Measurements from ENCODE around the gene TAF4.

TAF4 gene

GRCh38 chr20:61940976-61941720, 124.5 kb downstream of the TAF4 start:
- H3K27ac Mint-ChIP-seq: no peak overlapping the region
- H3K9me3 Mint-ChIP-seq: no peaks in the 10 kb centered on the region
- no peaks in the 10 kb centered on the region for H3K36me3 Mint-ChIP-seq (ENCODE audit: insufficient read depth)
- H3K4me1 Mint-ChIP-seq (ENCODE audit: low read depth in 2 of 2): peaks cover 0 to 2% of the 10 kb centered on the region in 2 donors
- DNase-seq (no peak), ATAC-seq (replicated peaks) (no peak)
- H3K4me3 Mint-ChIP-seq: no peak overlapping the region
- peaks cover 7 to 27% of the 10 kb centered on the region in 2 donors for H3K27me3 Mint-ChIP-seq

- Mint-ChIP-seq H3K27me3 (peaks cover 7 to 29% of the 10 kb centered on the region in 2 donors), H3K4me3 (no peak overlapping the region), H3K9me3 (no peaks in the 10 kb centered on the region), H3K4me1 (ENCODE audit: low read depth in 2 of 2) (peaks cover 0 to 2% of the 10 kb centered on the region in 2 donors), H3K27ac (no peak overlapping the region), H3K36me3 (ENCODE audit: insufficient read depth) (no peaks in the 10 kb centered on the region)
- no peak for DNase-seq
- no peak for ATAC-seq (replicated peaks)
Observed at GRCh38 chr20:61940491-61940890, 125.2 kb downstream of the TAF4 start.

DNA sequence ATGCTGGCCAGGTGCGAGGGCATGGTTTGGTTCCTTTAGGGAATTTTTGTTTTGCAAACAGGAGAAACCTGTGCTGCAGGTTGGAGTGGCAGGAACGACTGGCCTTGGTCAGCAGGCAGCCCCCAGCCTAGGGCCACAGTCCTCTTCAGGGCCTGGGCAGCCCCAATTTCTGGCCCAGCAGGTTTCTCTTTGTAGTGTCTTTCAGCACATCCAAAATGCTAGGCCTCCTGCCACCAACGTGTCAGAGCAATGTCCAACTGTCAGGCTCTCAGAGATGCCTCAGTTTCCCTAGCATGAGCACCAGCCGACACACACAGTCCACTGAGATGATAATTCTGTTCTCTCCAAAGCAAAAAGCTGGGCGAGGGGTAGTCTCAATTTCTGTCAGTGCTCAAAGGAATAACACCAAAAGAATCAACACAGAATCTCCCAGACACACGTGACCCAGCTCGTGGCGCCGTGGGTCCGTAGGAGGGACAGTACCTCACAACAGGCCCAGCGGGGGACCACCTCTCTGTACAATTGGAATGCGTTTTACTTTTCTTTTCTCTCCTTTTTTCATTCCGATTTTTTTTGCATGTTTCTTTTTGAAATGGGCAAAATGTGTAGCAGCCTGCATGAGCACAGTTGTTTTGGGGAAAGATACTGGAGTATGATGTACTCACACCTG, 125.9 kb downstream of the TAF4 start:
- Mint-ChIP-seq H3K27me3 (peaks cover 10 to 34% of the 10 kb centered on the region in 2 donors), H3K9me3 (no peaks in the 10 kb centered on the region), H3K4me3 (no peak overlapping the region), H3K36me3 (ENCODE audit: insufficient read depth) (no peaks in the 10 kb centered on the region), H3K4me1 (ENCODE audit: low read depth in 2 of 2) (peaks cover 0 to 2% of the 10 kb centered on the region in 2 donors), H3K27ac (no peak overlapping the region)
- DNase-seq (no peak), ATAC-seq (replicated peaks) (no peak)

- H3K4me1 Mint-ChIP-seq (ENCODE audit: low read depth in 2 of 2): peaks cover 0 to 2% of the 10 kb centered on the region in 2 donors
- H3K27me3 Mint-ChIP-seq: peaks cover 11 to 37% of the 10 kb centered on the region in 2 donors
- DNase-seq (no peak), ATAC-seq (replicated peaks) (no peak)
- no peaks in the 10 kb centered on the region for H3K36me3 Mint-ChIP-seq (ENCODE audit: insufficient read depth)
- H3K9me3 Mint-ChIP-seq: no peaks in the 10 kb centered on the region
- H3K4me3 Mint-ChIP-seq: no peak overlapping the region
- no peak overlapping the region for H3K27ac Mint-ChIP-seq
Observed at GRCh38 chr20:61938839-61939690, 126.6 kb downstream of the TAF4 start.

DNA sequence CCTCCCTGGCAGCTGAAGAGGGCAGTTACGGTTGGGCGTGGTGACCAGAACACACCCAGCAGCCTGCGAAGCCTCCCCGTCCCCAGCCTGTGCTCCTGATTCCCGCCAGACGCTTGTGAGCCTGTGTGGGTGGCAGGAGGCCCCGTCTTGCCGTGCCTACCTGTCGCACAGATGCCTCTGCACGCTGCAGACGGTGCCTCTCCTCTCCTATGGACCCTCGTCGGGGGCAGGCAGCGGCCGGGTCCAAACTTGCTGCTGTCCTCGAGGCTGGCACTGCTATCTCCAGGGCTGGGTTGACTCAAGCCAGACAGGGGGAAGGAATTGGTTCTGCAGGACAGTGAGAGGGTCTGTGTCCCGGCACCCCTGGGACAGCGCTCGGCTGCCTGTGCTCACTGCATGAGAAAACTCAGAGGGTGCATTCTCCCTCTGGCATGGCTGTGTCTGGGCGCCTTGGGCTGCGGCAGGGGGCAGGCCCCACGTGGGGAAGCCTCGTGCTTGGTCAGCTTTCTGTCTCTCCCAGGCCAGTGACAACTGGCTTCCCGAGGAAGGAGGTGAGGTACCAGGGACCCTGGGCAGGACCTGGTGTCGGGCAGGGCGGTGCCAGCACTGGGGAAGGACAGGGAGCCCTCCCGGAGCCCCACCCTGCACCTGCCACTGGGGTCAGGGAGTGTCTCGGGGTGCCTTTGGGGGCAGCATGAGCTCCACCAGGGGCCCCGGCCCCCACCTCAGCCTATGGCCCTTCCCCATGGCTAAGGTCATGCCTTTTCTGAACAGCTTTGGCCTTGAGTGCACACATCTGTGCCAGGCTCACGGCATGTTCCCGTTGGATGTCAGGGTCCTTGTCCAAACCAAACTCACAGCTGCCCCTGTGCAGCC, 127.5 kb downstream of the TAF4 start:
- DNase-seq (no peak), ATAC-seq (replicated peaks) (no peak)
- H3K4me1 Mint-ChIP-seq (ENCODE audit: low read depth in 2 of 2): peaks cover 0 to 2% of the 10 kb centered on the region in 2 donors
- H3K36me3 Mint-ChIP-seq (ENCODE audit: insufficient read depth): no peaks in the 10 kb centered on the region
- H3K9me3 Mint-ChIP-seq: no peaks in the 10 kb centered on the region
- H3K27me3 Mint-ChIP-seq: peaks cover 11 to 37% of the 10 kb centered on the region in 2 donors
- H3K4me3 Mint-ChIP-seq: no peak overlapping the region
- H3K27ac Mint-ChIP-seq: no peak overlapping the region

- H3K9me3 Mint-ChIP-seq: no peaks in the 10 kb centered on the region
- peak overlapping the region in 1 of 2 donors; percentile 54 for H3K27ac Mint-ChIP-seq
- no peak overlapping the region for H3K4me3 Mint-ChIP-seq
Observed at GRCh38 chr20:61937146-61937962, 128.3 kb downstream of the TAF4 start.

GRCh38 chr20:61936701-61937131, 129.0 kb downstream of the TAF4 start:
- no peaks in the 10 kb centered on the region for H3K9me3 Mint-ChIP-seq

More at GRCh38 chr20:61937146-61937962, 128.3 kb downstream of the TAF4 start:
- Mint-ChIP-seq H3K4me1 (ENCODE audit: low read depth in 2 of 2) (peaks cover 0 to 2% of the 10 kb centered on the region in 2 donors), H3K36me3 (ENCODE audit: insufficient read depth) (no peaks in the 10 kb centered on the region), H3K27me3 (peaks cover 11 to 43% of the 10 kb centered on the region in 2 donors)
- ATAC-seq (replicated peaks) (no peak), DNase-seq (no peak)

GRCh38 chr20:61935926-61936700, 129.6 kb downstream of the TAF4 start:
- no peak overlapping the region for H3K4me3 Mint-ChIP-seq
- no peaks in the 10 kb centered on the region for H3K36me3 Mint-ChIP-seq (ENCODE audit: insufficient read depth)
- no peak for DNase-seq
- peaks cover 18 to 55% of the 10 kb centered on the region in 2 donors for H3K27me3 Mint-ChIP-seq
- peaks cover 0 to 2% of the 10 kb centered on the region in 2 donors for H3K4me1 Mint-ChIP-seq (ENCODE audit: low read depth in 2 of 2)
- H3K9me3 Mint-ChIP-seq: no peaks in the 10 kb centered on the region
- ATAC-seq (replicated peaks): no peak
- H3K27ac Mint-ChIP-seq: no peak overlapping the region

More at GRCh38 chr20:61936701-61937131, 129.0 kb downstream of the TAF4 start:
- Mint-ChIP-seq H3K36me3 (ENCODE audit: insufficient read depth) (no peaks in the 10 kb centered on the region), H3K27me3 (peaks cover 16 to 49% of the 10 kb centered on the region in 2 donors), H3K27ac (peak overlapping the region in 1 of 2 donors; percentile 54), H3K4me1 (ENCODE audit: low read depth in 2 of 2) (peaks cover 0 to 2% of the 10 kb centered on the region in 2 donors), H3K4me3 (no peak overlapping the region)
- ATAC-seq (replicated peaks) (no peak), DNase-seq (no peak)

DNA sequence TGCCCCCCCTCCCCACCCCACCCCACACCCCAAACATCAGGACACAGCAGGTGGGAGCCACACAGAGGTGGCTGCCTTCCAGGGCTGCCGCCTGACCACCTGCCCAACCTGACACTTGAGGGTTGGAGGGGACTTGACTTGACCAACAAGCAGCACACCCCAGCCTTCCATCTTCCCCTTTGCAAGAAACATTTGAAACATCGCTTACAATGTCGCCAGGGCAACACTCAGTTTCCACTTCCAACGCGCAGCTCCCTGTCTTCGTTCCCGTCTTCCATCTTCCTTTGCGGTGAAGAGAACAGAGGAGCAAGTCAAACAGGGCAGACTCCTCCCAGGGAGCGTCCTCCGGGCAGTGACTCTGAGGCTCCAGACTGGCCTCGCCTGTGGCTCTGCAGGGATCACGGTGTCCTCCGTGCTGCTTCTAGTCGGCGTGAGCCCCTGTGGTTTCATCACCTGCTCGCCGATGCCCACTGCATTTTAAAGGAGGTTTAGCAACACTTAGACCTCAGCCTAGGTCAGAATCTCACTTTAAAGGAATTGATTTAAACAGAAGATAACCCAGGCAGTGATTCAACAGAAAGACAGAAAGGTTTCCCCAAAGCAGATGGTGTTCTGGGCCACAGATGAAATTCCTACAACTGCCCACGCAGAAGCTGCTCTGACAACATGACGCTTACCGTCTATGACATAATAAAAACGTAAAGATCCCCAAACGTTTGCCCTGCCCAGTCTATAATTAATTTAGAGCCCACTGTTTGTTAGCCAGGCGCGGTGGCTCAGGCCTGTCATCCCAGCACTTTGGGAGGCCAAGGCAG, 130.8 kb downstream of the TAF4 start:
- peaks cover 18 to 57% of the 10 kb centered on the region in 2 donors for H3K27me3 Mint-ChIP-seq
- DNase-seq: no peak
- no peak overlapping the region for H3K4me3 Mint-ChIP-seq
- H3K4me1 Mint-ChIP-seq (ENCODE audit: low read depth in 2 of 2): peaks cover 0 to 2% of the 10 kb centered on the region in 2 donors
- ATAC-seq (replicated peaks): no peak
- H3K9me3 Mint-ChIP-seq: no peaks in the 10 kb centered on the region
- no peak overlapping the region for H3K27ac Mint-ChIP-seq
- no peaks in the 10 kb centered on the region for H3K36me3 Mint-ChIP-seq (ENCODE audit: insufficient read depth)

DNA sequence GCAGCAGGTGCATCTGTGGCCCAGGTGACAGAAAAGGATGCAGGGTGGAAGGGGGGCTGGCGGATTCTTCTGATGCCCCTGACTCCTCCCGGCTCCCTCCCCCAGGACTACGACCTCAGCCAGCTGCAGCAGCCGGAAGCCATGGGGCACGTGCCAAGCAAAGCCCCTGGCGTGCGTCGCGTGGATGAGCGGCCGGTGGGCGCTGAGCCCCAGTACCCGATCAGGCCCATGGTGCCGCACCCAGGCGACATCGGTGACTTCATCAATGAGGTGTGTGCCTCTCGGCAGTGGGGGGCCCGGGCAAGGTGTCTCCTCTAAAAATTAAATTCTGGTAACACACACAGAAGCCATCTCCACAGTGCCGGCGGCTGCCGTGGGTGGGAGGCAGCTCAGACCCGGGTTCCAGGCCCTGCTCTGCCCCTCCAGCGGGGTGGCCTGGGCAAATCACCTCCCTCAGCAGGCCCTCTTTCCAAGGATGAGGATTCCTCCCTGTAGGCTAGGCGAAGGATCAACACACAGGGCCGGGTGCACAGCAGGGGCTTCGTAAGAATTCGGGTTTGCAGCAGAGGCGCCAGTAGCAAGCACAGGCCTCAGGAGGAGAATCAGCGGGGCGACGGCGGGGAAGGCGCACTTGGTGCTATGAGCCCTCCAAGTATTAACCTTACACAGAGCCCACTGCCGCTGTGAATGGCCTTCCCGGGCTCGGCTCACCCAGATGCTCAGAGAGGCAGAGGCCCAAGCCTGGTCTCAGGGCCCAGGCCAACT, 131.5 kb downstream of the TAF4 start:
- H3K4me1 Mint-ChIP-seq (ENCODE audit: low read depth in 2 of 2): peaks cover 0 to 2% of the 10 kb centered on the region in 2 donors
- no peak overlapping the region for H3K4me3 Mint-ChIP-seq
- no peaks in the 10 kb centered on the region for H3K36me3 Mint-ChIP-seq (ENCODE audit: insufficient read depth)
- no peak overlapping the region for H3K27ac Mint-ChIP-seq
- ATAC-seq (replicated peaks) (no peak), DNase-seq (no peak)
- H3K27me3 Mint-ChIP-seq: peaks cover 18 to 54% of the 10 kb centered on the region in 2 donors
- H3K9me3 Mint-ChIP-seq: no peaks in the 10 kb centered on the region
